Breast epithelium (tissue), 3 donors: Measurements from ENCODE around the gene NAV2.

Experiments used
- CTCF ChIP-seq, 3 donors: fragments of 450-650 bp; IDR thresholded peaks; one replicate each; pipeline ENCODE4 v1.5.1; 2016 to 2017; ENCODE audit warnings: antibody characterized with exemption in 3 of 3, mild to moderate bottlenecking in 3 of 3, moderate library complexity in 3 of 3
- POLR2A ChIP-seq: fragments of 450-650 bp; IDR thresholded peaks from one replicate; pipeline ENCODE4 v1.6.1; 2016; ENCODE audit warnings: antibody characterized with exemption, mild to moderate bottlenecking, moderate library complexity
- POLR2AphosphoS5 ChIP-seq, 3 donors: sonication (generic); formaldehyde crosslinking; IDR thresholded peaks; one replicate each; pipeline ENCODE4 v1.6.1; 2017; ENCODE audit warnings: antibody characterized with exemption in 3 of 3

- TF ChIP-seq CTCF (IDR thresholded peaks at IDR 0.05) (no peak), POLR2A (no peak), POLR2AphosphoS5 (IDR thresholded peaks at IDR 0.05) (no peak)
Measured at GRCh38 chr11:19952911-19953310, 240.3 kb downstream of the NAV2 start.
